Memory B cell (primary cell): Measurements from ENCODE around the gene TGOLN2.
A peak's percentile ranks its signal among the peaks of the same experiment; 100 is the strongest.
"Not testable (repeated sequence)": the region's sequence is repeated elsewhere in the genome, so short reads cannot be mapped to it uniquely, and the experiment has no call there.

Experiments
- ATAC-seq: fragments of 150-1000 bp; cut with Tn5 transposase; 2 replicates; pipeline ENCODE4 v1.10.0; 2021; ENCODE audit warnings: low read depth, mild to moderate bottlenecking, moderate library complexity
- DNase-seq, 2 donors: peaks; one replicate each; pipeline ENCODE4 v3.0.0; 2022; ENCODE audit warnings: low spot score in 2 of 2
- H3K27ac Mint-ChIP-seq: one replicate; pipeline ENCODE4 v1.8.0; 2022; ENCODE audit warnings: mild to moderate bottlenecking, moderate library complexity, mixed read lengths
- H3K27me3 Mint-ChIP-seq: one replicate; pipeline ENCODE4 v1.8.0; 2022; ENCODE audit warnings: mixed read lengths
- H3K36me3 Mint-ChIP-seq: one replicate; pipeline ENCODE4 v1.8.0; 2022; ENCODE audit warnings: mild to moderate bottlenecking, mixed read lengths
- H3K4me1 Mint-ChIP-seq: one replicate; pipeline ENCODE4 v1.8.0; 2022; ENCODE audit warnings: mixed read lengths
- H3K4me3 Mint-ChIP-seq: one replicate; pipeline ENCODE4 v1.8.0; 2022; ENCODE audit warnings: mild to moderate bottlenecking, moderate library complexity, mixed read lengths
- H3K9me3 Mint-ChIP-seq: one replicate; pipeline ENCODE4 v1.8.0; 2022; ENCODE audit warnings: mixed read lengths

Gene TGOLN2

GRCh38 chr2:85353876-85354285, 26.1 kb upstream of the TGOLN2 start:
- no peaks in the 10 kb centered on the region for H3K9me3 Mint-ChIP-seq
- peaks cover 28% of the 10 kb centered on the region for H3K36me3 Mint-ChIP-seq
- H3K4me1 Mint-ChIP-seq = peaks cover 25% of the 10 kb centered on the region
- H3K27ac Mint-ChIP-seq = peak overlapping the region; percentile 95
- no peak for ATAC-seq
- peak in 1 of 2 donors; percentile 9 for DNase-seq
- no peaks in the 10 kb centered on the region for H3K27me3 Mint-ChIP-seq
- peak overlapping the region; percentile 96 for H3K4me3 Mint-ChIP-seq

GRCh38 chr2:85347599-85347998, 19.8 kb upstream of the TGOLN2 start:
- ATAC-seq = no peak
- no peaks in the 10 kb centered on the region for H3K4me1 Mint-ChIP-seq
- H3K9me3 Mint-ChIP-seq = no peaks in the 10 kb centered on the region
- H3K4me3 Mint-ChIP-seq = no peak overlapping the region
- no peaks in the 10 kb centered on the region for H3K27me3 Mint-ChIP-seq
- H3K36me3 Mint-ChIP-seq = peaks cover 36% of the 10 kb centered on the region
- DNase-seq = no peak
- H3K27ac Mint-ChIP-seq = no peak overlapping the region

GRCh38 chr2:85344356-85344954, 16.7 kb upstream of the TGOLN2 start:
- H3K27ac Mint-ChIP-seq = no peak overlapping the region
- ATAC-seq = no peak
- H3K27me3 Mint-ChIP-seq = no peaks in the 10 kb centered on the region
- no peak overlapping the region for H3K4me3 Mint-ChIP-seq
- H3K9me3 Mint-ChIP-seq = no peaks in the 10 kb centered on the region
- peaks cover 29% of the 10 kb centered on the region for H3K36me3 Mint-ChIP-seq
- no peaks in the 10 kb centered on the region for H3K4me1 Mint-ChIP-seq
- DNase-seq = no peak

- not testable (repeated sequence) for H3K27me3 Mint-ChIP-seq, H3K4me3 Mint-ChIP-seq, H3K27ac Mint-ChIP-seq, ATAC-seq, H3K4me1 Mint-ChIP-seq, DNase-seq, H3K9me3 Mint-ChIP-seq
- peaks cover 25% of the 10 kb centered on the region for H3K36me3 Mint-ChIP-seq
Measured at GRCh38 chr2:85343207-85343895, 15.6 kb upstream of the TGOLN2 start.

- H3K36me3 Mint-ChIP-seq = peaks cover 19% of the 10 kb centered on the region
- no peaks in the 10 kb centered on the region for H3K9me3 Mint-ChIP-seq
- no peaks in the 10 kb centered on the region for H3K4me1 Mint-ChIP-seq
- ATAC-seq = no peak
- H3K27ac Mint-ChIP-seq = no peak overlapping the region
- no peaks in the 10 kb centered on the region for H3K27me3 Mint-ChIP-seq
- DNase-seq = no peak
- H3K4me3 Mint-ChIP-seq = no peak overlapping the region
Measured at GRCh38 chr2:85342156-85342555, 14.4 kb upstream of the TGOLN2 start.

GRCh38 chr2:85341269-85342029, 13.7 kb upstream of the TGOLN2 start:
- Mint-ChIP-seq H3K9me3 (no peaks in the 10 kb centered on the region), H3K27me3 (no peaks in the 10 kb centered on the region), H3K4me3 (no peak overlapping the region), H3K27ac (no peak overlapping the region), H3K4me1 (no peaks in the 10 kb centered on the region), H3K36me3 (peaks cover 19% of the 10 kb centered on the region)
- DNase-seq = no peak
- ATAC-seq = no peak

GRCh38 chr2:85340034-85340892, 12.5 kb upstream of the TGOLN2 start:
- no peak for ATAC-seq
- DNase-seq = no peak
- Mint-ChIP-seq H3K36me3 (peaks cover 14% of the 10 kb centered on the region), H3K4me1 (no peaks in the 10 kb centered on the region), H3K27me3 (no peaks in the 10 kb centered on the region), H3K27ac (no peak overlapping the region), H3K9me3 (no peaks in the 10 kb centered on the region), H3K4me3 (no peak overlapping the region)

- no peak for DNase-seq
- Mint-ChIP-seq H3K9me3 (no peaks in the 10 kb centered on the region), H3K4me3 (no peak overlapping the region)
Measured at GRCh38 chr2:85334928-85335327, 7.1 kb upstream of the TGOLN2 start.

GRCh38 chr2:85333877-85334276, 6.1 kb upstream of the TGOLN2 start:
- ATAC-seq, H3K36me3 Mint-ChIP-seq, H3K4me3 Mint-ChIP-seq, DNase-seq, H3K9me3 Mint-ChIP-seq, H3K27ac Mint-ChIP-seq, H3K27me3 Mint-ChIP-seq: not testable (repeated sequence)
- peaks cover 10% of the 10 kb centered on the region for H3K4me1 Mint-ChIP-seq

More at GRCh38 chr2:85334928-85335327, 7.1 kb upstream of the TGOLN2 start:
- Mint-ChIP-seq H3K27ac (no peak overlapping the region), H3K36me3 (peaks cover 2% of the 10 kb centered on the region), H3K4me1 (peaks cover 7% of the 10 kb centered on the region), H3K27me3 (no peaks in the 10 kb centered on the region)
- ATAC-seq = no peak

- Mint-ChIP-seq H3K9me3 (no peaks in the 10 kb centered on the region), H3K27me3 (no peaks in the 10 kb centered on the region), H3K36me3 (peaks cover 4% of the 10 kb centered on the region), H3K27ac (no peak overlapping the region), H3K4me3 (no peak overlapping the region), H3K4me1 (peaks cover 25% of the 10 kb centered on the region)
- DNase-seq (no peak), ATAC-seq (no peak)
Measured at GRCh38 chr2:85330839-85331636, 3.2 kb upstream of the TGOLN2 start.

GRCh38 chr2:85329701-85330100, 1.9 kb upstream of the TGOLN2 start:
- DNase-seq, H3K27ac Mint-ChIP-seq, ATAC-seq, H3K27me3 Mint-ChIP-seq, H3K9me3 Mint-ChIP-seq: not testable (repeated sequence)
- peaks cover 34% of the 10 kb centered on the region for H3K4me1 Mint-ChIP-seq
- peaks cover 16% of the 10 kb centered on the region for H3K36me3 Mint-ChIP-seq
- peak overlapping the region; percentile 3 for H3K4me3 Mint-ChIP-seq

GRCh38 chr2:85329181-85329651, 1.4 kb upstream of the TGOLN2 start:
- Mint-ChIP-seq H3K27ac (no peak overlapping the region), H3K36me3 (peaks cover 18% of the 10 kb centered on the region), H3K4me3 (peak overlapping the region; percentile 3)

More at GRCh38 chr2:85329181-85329651, 1.4 kb upstream of the TGOLN2 start:
- peaks cover 35% of the 10 kb centered on the region for H3K4me1 Mint-ChIP-seq
- DNase-seq (no peak), ATAC-seq (no peak)
- H3K27me3 Mint-ChIP-seq = no peaks in the 10 kb centered on the region
- H3K9me3 Mint-ChIP-seq = no peaks in the 10 kb centered on the region
